HG02981 (cell line): Measurements from ENCODE around the gene NMB.

Source experiments
- ATAC-seq: cut with Tn5 transposase; IDR thresholded peaks from one replicate; pipeline ENCODE4 v1.9.1; 2021; ENCODE audit warnings: mild to moderate bottlenecking, moderate library complexity; ENCODE audit not compliant: unreplicated experiment

The NMB gene

DNA sequence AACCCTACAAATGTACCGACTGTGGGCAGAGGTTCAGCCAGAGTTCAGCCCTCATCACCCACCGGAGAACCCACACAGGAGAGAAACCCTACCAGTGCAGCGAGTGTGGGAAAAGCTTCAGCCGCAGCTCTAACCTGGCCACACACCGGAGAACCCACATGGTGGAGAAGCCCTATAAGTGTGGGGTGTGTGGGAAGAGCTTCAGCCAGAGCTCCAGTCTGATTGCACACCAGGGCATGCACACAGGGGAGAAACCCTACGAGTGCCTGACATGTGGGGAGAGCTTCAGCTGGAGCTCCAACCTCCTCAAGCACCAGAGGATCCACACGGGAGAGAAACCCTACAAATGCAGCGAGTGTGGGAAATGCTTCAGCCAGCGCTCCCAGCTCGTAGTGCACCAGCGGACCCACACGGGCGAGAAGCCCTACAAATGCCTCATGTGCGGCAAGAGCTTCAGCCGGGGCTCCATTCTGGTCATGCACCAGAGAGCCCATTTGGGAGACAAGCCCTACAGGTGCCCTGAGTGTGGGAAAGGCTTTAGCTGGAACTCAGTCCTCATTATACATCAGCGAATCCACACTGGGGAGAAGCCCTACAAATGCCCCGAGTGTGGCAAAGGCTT is 36.5 kb downstream of the NMB start:
- no peak for ATAC-seq

DNA sequence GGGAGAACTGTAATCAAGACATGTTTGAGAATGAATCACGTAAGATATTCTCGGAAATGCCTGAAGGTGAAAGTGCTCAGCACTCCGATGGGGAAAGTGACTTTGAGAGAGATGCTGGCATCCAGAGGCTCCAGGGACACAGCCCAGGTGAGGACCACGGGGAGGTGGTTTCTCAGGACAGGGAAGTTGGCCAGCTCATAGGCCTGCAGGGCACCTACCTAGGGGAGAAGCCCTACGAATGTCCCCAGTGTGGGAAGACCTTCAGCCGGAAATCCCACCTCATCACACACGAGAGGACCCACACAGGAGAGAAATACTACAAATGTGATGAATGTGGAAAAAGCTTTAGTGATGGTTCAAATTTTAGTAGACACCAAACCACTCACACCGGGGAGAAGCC is 37.4 kb downstream of the NMB start:
- ATAC-seq = no peak

DNA sequence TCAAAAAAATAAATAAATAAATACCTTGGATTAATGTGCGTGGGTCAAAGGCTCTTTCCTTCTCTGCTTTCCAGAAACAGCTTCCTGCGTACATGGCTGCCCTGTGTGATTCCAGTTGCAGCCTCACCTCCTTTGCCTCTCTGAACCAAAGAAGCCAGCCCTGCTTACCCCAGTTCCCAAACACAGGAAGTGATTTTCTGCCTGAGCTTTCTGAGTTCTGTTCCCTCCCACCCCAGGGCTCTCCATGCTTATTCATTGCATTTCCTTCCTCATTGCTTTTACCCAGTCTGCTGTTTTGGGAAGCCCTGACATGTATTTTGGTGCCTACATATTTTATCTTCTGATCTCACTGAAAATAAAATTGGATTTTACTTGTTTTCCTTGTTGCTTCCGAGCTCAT is 41.8 kb downstream of the NMB start:
- ATAC-seq = no peak

DNA sequence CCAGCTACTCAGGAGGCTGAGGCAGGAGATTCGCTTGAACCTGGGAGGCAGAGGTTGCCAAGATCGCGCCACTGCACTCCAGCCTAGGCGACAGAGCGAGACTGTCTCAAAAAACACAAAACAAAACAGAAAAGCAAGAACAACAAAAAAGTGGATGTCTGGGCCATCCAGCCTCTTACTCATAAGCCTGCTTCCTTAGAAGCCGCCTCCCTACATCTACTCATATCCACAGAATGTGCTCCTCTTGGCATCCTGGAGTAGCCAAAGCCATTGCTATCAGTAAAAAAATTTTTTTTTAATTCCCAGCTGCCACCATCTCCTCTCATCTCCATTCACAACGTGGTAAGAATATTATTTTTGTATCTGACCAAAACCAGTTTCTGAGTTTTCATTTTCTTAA is 46.4 kb downstream of the NMB start:
- no peak for ATAC-seq

DNA sequence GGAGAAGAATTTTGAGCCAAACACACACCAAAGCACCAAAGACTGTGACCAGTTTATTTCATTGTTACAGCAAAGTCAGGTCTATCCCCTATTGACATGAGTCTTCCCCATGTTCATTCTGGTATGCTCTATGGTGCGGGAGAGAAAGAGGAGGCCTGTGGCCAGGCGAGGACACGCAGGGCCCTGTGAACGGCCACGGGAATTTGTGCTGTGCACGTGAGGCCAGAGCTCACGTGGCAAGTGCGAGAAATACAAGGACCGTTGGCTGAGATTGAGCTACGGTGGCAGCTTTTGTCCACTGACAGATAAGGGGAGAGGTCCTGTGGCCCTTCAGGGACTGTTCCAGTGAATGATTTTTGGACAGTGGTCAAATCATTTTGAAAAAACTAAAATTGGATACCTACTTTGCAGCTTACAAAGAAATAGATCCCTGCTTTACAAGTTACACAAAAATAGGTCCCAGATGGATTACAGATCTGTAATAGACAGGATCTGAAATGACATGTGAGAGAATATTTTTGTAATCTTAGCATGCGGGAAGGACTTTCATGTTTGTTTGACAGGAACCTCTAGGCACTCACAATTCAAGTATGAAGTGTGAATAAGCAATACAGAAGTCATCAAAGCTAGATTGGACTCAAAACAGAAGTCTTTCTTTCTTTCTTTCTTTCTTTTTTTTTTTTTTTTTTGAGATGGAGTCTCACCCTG is 48.0 kb downstream of the NMB start:
- ATAC-seq = no peak

DNA sequence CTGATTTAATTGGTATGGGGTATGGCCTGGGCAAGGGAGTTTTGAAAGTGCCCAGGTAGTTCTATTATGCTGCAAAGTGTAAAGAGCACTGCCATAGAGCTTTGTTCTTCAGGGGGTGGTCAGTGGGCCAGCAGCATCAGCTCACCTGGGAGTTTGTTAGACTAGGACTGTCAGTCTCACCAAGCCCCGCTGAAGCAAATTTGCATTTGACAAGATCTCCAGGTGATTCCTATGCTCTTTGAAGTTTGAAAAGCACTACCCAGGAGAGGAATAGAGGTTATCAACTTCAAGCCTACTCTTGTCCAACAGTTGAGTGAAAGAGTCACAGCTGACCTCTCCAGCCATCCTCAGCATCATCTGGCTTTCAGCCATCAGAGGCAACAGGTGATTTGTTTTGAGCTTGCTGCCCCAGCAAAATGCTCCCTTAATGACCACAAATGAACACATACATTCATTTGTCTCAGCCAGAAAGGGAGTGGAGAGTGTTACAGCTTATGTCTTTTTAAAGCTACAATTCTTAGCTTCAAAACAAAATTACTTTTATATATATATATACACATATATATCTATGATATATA is 49.2 kb downstream of the NMB start:
- no peak for ATAC-seq

DNA sequence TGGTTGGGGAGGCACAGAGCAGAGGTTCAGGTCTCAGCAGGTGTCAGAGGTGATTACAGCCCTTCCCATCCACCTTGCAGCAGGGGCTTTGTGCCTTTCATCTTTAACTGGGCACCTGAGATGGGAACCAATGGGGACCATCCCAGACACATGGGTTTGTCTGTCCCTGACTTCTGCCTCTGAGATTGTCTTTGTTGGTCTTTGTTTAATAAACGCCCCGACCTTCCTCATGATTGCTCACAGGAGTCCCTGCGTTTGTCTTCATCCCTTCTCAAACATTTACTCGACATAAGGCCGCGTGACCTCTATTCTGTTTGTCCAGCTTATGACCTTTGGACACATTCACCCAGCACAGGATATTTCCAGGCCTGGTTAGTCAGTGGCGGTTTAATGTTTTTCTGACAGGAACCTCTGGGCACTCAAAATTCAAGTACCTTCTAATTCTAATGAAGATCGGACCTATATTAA is 51.3 kb downstream of the NMB start:
- ATAC-seq = no peak

DNA sequence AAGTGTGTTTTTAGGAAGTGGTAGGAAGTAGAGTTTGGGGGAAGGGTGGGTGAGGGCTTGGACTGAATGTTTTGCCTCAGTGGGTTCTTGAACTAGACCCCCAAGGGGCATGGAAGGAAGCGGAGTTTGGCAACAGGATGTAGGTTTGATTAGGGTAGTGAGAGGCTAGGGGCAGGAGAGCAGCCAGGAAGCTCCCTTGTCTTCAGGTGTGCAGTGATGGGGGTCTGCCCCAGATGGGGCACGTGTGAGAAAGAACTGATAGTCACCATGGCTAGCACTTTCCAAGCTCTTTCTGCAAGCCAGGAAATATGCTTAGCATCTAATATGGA is 52.5 kb downstream of the NMB start:
- no peak for ATAC-seq
